ENCODE measurements around the gene ENG.

DNA sequence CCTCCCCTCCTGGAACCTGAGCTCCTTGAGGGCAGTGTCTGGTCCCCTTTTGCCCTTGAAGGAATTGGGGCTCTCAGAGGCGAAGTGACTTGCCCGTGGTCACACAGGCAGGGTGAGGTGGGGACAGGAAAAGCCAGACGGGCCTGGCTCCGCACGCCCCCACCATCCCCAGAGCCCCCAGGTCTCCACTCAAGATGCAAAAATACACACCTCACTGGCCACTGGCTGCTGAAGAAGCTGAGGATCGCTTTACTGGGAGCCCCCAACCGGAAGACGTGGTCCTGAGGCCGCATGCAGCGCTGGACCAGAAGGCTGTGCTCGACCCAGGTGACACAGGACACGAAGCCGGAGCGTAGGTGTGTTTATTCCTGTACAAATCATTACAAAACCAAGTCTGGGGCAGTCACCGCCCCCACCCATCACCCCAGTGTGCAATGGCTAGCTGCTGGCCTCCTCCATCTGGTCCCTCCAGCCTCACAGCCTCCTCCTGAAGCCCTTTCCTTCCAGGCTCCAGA lies 30.6 kb upstream of the ENG start:
- TF ChIP-seq, protein P1, sequence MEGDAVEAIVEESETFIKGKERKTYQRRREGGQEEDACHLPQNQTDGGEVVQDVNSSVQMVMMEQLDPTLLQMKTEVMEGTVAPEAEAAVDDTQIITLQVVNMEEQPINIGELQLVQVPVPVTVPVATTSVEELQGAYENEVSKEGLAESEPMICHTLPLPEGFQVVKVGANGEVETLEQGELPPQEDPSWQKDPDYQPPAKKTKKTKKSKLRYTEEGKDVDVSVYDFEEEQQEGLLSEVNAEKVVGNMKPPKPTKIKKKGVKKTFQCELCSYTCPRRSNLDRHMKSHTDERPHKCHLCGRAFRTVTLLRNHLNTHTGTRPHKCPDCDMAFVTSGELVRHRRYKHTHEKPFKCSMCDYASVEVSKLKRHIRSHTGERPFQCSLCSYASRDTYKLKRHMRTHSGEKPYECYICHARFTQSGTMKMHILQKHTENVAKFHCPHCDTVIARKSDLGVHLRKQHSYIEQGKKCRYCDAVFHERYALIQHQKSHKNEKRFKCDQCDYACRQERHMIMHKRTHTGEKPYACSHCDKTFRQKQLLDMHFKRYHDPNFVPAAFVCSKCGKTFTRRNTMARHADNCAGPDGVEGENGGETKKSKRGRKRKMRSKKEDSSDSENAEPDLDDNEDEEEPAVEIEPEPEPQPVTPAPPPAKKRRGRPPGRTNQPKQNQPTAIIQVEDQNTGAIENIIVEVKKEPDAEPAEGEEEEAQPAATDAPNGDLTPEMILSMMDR (IDR thresholded peaks at IDR 0.05), result no peak
- no peak for TF ChIP-seq POLR2A (IDR thresholded peaks at IDR 0.05)
